ENCODE results near the gene HEATR9. TPM values are rescaled to one million over a fixed set of nuclear protein-coding genes. Genes with fewer than 3 reads are reported as not detected.

The HEATR9 gene
- polyA plus RNA-seq, 1 of the 3 experiments (the other 2 are of a cell fraction): not detected

DNA sequence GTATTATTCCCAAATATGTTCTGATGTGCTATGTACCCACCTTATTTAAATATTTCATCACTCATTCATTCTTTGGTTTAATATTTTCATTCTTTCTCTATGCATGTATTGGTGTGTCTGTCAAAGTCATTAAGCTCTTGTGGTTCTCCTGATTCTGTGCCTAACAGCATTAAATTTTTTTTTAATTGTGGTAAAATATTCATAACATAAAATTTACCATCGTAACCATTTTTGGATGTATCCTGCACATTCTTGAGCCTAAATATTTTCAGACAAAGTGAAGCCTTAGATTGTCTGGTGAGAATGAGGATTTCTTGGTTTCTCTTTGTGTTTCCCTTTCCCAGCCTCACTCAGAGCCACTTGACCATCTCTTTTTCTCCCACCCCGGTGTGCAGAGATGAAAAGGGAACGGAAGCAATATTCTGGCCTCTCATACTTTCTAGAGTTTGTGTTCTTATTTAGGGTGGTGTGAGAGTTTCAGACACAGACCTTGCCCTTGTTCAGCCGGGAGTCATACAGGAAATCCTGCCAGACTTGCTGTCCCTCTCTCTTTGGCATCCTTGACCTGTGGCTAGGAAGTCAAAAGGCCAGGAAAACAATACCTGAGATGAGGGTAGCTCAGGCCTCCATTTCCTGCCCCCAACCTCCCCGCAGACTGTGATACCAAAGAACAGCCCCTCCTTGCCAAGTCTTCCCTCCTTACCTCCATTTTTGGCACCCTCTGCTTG lies 6.5 kb upstream of the HEATR9 start:
- no peaks in the 10 kb centered on the region for H3K36me3 ChIP-seq (replicated peaks in 1 of 2; ENCODE audit: control insufficient read depth in 1 of 2, insufficient read depth in 2 of 2, low read length in 1 of 2)
- no peak overlapping the region for H3K4me2 ChIP-seq
- no peaks in the 10 kb centered on the region for H3K9me2 ChIP-seq
- H3K4me1 ChIP-seq (ENCODE audit: control insufficient read depth in 1 of 2, insufficient read depth in 2 of 2, low read depth in 1 of 2, low read length in 1 of 2): no peaks in the 10 kb centered on the region
- H3K79me2 ChIP-seq (ENCODE audit: insufficient read depth): no peaks in the 10 kb centered on the region
- no peak overlapping the region for H3K27ac ChIP-seq (ENCODE audit: low read depth in 2 of 2, low read length in 1 of 2)
- no peak overlapping the region for H2AFZ ChIP-seq (ENCODE audit: low read depth)
- DNase-seq: no peak
- H3K27me3 ChIP-seq (ENCODE audit: insufficient read depth): no peaks in the 10 kb centered on the region
- no peaks in the 10 kb centered on the region for H3F3A ChIP-seq (replicated peaks; ENCODE audit: insufficient read depth)
- H3K9me3 ChIP-seq: no peaks in the 10 kb centered on the region
- H3K9ac ChIP-seq: no peak overlapping the region
- POLR2A ChIA-PET: no interaction called here
- H4K20me1 ChIP-seq (ENCODE audit: insufficient read depth): no peaks in the 10 kb centered on the region
- TF ChIP-seq RAD21 (IDR thresholded peaks at IDR 0.05; ENCODE audit: low read length): no peak
- no peak for TF ChIP-seq JUND (IDR thresholded peaks at IDR 0.05)
- TF ChIP-seq MXI1 (IDR thresholded peaks at IDR 0.05; ENCODE audit: low read depth, low read length): no peak
- TF ChIP-seq FOSL2 (IDR thresholded peaks at IDR 0.05; ENCODE audit: borderline replicate concordance, low read depth): no peak
- TF ChIP-seq IRF3 (IDR thresholded peaks at IDR 0.05; ENCODE audit: low read depth, low read length): no peak
- TF ChIP-seq USF1 (IDR thresholded peaks at IDR 0.05; ENCODE audit: borderline replicate concordance, low read depth): no peak
- no peak for TF ChIP-seq EP300 (IDR thresholded peaks at IDR 0.05; ENCODE audit: borderline replicate concordance in 1 of 2, low read depth in 1 of 2, low read length in 1 of 2)
- TF ChIP-seq FOXM1 (IDR thresholded peaks at IDR 0.05; ENCODE audit: low read depth): no peak
- TF ChIP-seq SMC3 (IDR thresholded peaks at IDR 0.05; ENCODE audit: low read depth, low read length): no peak
- TF ChIP-seq YY1 (IDR thresholded peaks at IDR 0.05; ENCODE audit: low read depth): no peak
- TF ChIP-seq GATA2 (CRISPR knock-in tag; IDR thresholded peaks at IDR 0.05): no peak
- no peak for TF ChIP-seq SIN3A (IDR thresholded peaks at IDR 0.05; ENCODE audit: borderline replicate concordance, low read depth, low read length)
- TF ChIP-seq POLR2AphosphoS5 (IDR thresholded peaks at IDR 0.05; ENCODE audit: low read depth, low read length): no peak
- TF ChIP-seq FOXJ3 (CRISPR knock-in tag; IDR thresholded peaks at IDR 0.05): no peak
- no peak for TF ChIP-seq RCOR1 (IDR thresholded peaks at IDR 0.05; ENCODE audit: low read length)
- no peak for TF ChIP-seq GABPA (IDR thresholded peaks at IDR 0.05; ENCODE audit: low read depth)
- TF ChIP-seq MEF2A (IDR thresholded peaks at IDR 0.05; ENCODE audit: borderline replicate concordance, low read depth): no peak
- H3K4me3 ChIP-seq (ENCODE audit: low read depth in 2 of 2, low read length in 1 of 2): no peak overlapping the region
- 54% methylated on average over 5 of the region's 5 CpGs for WGBS (ENCODE audit: low lambda C conversion rate)
- CTCF ChIA-PET: interaction anchor here (0.7 to 1.3 kb wide), 2 partner anchors 26 to 734 kb away, joined by 3 to 7 read pairs; no protein-coding TSS in a partner anchor
